Esophagus muscularis mucosa (tissue), 4 donors: ENCODE measurements around the gene COL5A3. TPM values are rescaled to one million over a fixed set of nuclear protein-coding genes. Genes with fewer than 3 reads are reported as not detected.

Source experiments
- DNase-seq: peaks from one replicate; pipeline ENCODE4 v3.0.0-alpha.2; 2017; ENCODE audit errors: extremely low spot score
- H3K27ac ChIP-seq, 4 donors: fragments of 200-600 bp; sonication (generic); replicated peaks in 1 of 4; 1 replicate in 3 of 4; 2 replicates in 1 of 4; pipeline ENCODE4 v1.5.1; 2016 to 2019; ENCODE audit warnings: mild to moderate bottlenecking in 1 of 4
- H3K27me3 ChIP-seq, 4 donors: fragments of 200-600 bp; sonication (generic); one replicate each; pipeline versions ENCODE4 v1.5.1 to v1.6.0; 2016 to 2019
- H3K36me3 ChIP-seq, 4 donors: fragments of 200-600 bp; sonication (generic); one replicate each; pipeline ENCODE4 v1.5.1; 2016 to 2019
- H3K4me1 ChIP-seq, 4 donors: fragments of 200-600 bp; sonication (generic); one replicate each; pipeline ENCODE4 v1.5.1; 2016 to 2019
- H3K4me3 ChIP-seq, 4 donors: fragments of 200-600 bp; sonication (generic); 1 replicate in 2 of 4; 2 replicates in 2 of 4; pipeline ENCODE4 v1.5.1; 2016 to 2019; ENCODE audit warnings: mild to moderate bottlenecking in 4 of 4, moderate library complexity in 1 of 4
- H3K9me3 ChIP-seq, 4 donors: fragments of 200-600 bp; sonication (generic); 1 replicate in 3 of 4; 2 replicates in 1 of 4; pipeline ENCODE4 v1.5.1; 2016 to 2019
- EP300 ChIP-seq: sonication (generic); formaldehyde crosslinking; IDR thresholded peaks from one replicate; pipeline ENCODE4 v1.6.1; 2017; ENCODE audit warnings: antibody characterized with exemption
- POLR2A ChIP-seq: fragments of 450-650 bp; IDR thresholded peaks from one replicate; pipeline ENCODE4 v1.6.1; 2017; ENCODE audit warnings: antibody characterized with exemption, moderate library complexity, mild to moderate bottlenecking, low read depth
- POLR2AphosphoS5 ChIP-seq, 2 donors: sonication (generic); formaldehyde crosslinking; IDR thresholded peaks; one replicate each; pipeline ENCODE4 v1.6.1; 2017; ENCODE audit warnings: antibody characterized with exemption in 2 of 2
- WGBS: methylation state at CpG from one replicate; pipeline ENCODE4 v1.1.5; 2018; 5-methylcytosine and 5-hydroxymethylcytosine counted together
- intact Hi-C: fragments of 100-400 bp; cut with DNase I; formaldehyde crosslinking; loops from one replicate; pipeline ENCODE4 v1.15.1; 2023
- total RNA-seq, 4 donors: library from RNA; depleted of rRNA; stranded (reverse); fragments of >200 nt; gene quantifications; one replicate each; pipeline versions ENCODE4 v1.1.0 to v1.2.1, GENCODE V29; 2016
- TF ChIP-seq, protein P1 (sequence below), 3 experiments: fragments of 200-600 bp in 2 of 3; fragments of 450-650 bp in 1 of 3; sonication (generic) in 2 of 3; IDR thresholded peaks; one replicate each; pipeline ENCODE4 v1.5.1; 2017 to 2019; ENCODE audit warnings: antibody characterized with exemption in 3 of 3, mild to moderate bottlenecking in 2 of 3, moderate library complexity in 1 of 3

COL5A3 gene
- total RNA-seq, 4 donors from 2014 or later, result 12.9 to 29.1 (median 19.5) TPM

DNA sequence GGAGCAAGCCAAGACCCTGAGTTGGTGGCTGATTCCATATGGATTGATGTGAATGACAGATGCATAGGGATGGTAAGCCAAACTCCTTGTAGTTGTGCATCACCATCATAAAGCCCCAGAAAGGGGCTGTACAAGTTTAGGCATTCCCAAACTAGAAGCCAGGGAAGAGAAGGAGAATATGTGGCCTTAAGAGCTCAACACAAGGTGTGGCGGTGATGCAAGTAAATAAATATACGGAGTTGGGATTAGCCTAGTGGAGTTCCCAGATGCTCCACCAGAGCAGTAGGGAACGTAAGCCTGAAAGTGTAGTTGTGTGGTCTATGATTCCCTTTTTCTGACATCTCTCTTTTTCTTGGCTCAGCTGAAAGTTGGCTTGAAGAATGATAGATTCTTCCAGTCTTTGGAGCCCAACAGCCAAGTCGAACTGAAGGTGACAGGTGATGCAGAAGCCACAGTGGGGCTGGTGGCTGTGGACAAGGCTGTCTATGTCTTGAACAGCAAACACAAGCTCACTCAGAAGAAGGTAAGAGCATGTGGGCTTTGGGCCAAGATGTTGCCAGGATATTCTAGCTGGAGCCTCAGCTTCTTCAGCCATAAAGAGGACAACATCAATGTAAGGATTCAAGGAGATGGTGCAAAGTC lies 33.1 kb upstream of the COL5A3 start:
- H3K4me1 ChIP-seq, result no peaks in the 10 kb centered on the region
- DNase-seq, result no peak
- intact Hi-C loops, result no loop called here
- peaks cover 0 to 70% (median 0%) of the 10 kb centered on the region in 4 donors for H3K27me3 ChIP-seq
- peaks cover 0 to 62% (median 55%) of the 10 kb centered on the region in 4 donors for H3K9me3 ChIP-seq
- H3K4me3 ChIP-seq, result no peak overlapping the region
- H3K27ac ChIP-seq, result no peak overlapping the region
- TF ChIP-seq POLR2A, result no peak
- no peak for TF ChIP-seq POLR2AphosphoS5 (IDR thresholded peaks at IDR 0.05)
- TF ChIP-seq, protein P1, sequence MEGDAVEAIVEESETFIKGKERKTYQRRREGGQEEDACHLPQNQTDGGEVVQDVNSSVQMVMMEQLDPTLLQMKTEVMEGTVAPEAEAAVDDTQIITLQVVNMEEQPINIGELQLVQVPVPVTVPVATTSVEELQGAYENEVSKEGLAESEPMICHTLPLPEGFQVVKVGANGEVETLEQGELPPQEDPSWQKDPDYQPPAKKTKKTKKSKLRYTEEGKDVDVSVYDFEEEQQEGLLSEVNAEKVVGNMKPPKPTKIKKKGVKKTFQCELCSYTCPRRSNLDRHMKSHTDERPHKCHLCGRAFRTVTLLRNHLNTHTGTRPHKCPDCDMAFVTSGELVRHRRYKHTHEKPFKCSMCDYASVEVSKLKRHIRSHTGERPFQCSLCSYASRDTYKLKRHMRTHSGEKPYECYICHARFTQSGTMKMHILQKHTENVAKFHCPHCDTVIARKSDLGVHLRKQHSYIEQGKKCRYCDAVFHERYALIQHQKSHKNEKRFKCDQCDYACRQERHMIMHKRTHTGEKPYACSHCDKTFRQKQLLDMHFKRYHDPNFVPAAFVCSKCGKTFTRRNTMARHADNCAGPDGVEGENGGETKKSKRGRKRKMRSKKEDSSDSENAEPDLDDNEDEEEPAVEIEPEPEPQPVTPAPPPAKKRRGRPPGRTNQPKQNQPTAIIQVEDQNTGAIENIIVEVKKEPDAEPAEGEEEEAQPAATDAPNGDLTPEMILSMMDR (IDR thresholded peaks at IDR 0.05), result no peak
- TF ChIP-seq EP300, result no peak
- no peaks in the 10 kb centered on the region for H3K36me3 ChIP-seq
- WGBS, result 76% methylated on average over 4 of the region's 4 CpGs

DNA sequence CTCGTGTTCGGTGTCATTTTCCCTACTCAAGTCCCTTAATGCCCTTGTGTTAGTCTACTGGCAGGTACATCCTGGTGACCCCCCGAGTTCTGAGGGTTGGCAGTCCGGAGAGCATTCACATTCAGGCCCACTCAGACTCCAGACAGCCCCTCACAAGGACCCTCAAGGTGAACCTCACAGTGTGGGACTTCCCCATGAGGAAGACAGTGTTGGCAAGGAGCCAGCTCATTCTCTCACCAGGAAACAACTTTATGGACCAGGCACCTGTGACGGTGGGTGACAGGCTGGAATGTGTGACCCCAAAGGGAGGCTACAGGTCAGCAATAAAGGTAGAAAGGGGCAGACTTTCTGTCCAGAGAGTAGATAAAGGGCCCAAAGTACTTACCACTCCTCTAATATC lies 27.5 kb upstream of the COL5A3 start:
- Histone ChIP-seq H3K36me3 (no peaks in the 10 kb centered on the region), H3K9me3 (peaks cover 0 to 31% (median 21%) of the 10 kb centered on the region in 4 donors), H3K27ac (no peak overlapping the region), H3K4me3 (no peak overlapping the region), H3K4me1 (no peaks in the 10 kb centered on the region), H3K27me3 (peaks cover 0 to 73% (median 0%) of the 10 kb centered on the region in 4 donors)
- DNase-seq, result no peak
- WGBS, result 58% methylated on average over 5 of the region's 5 CpGs
- intact Hi-C loops, result no loop called here
- TF ChIP-seq, protein P1 (IDR thresholded peaks at IDR 0.05), result no peak
- TF ChIP-seq EP300, result no peak
- TF ChIP-seq POLR2AphosphoS5 (IDR thresholded peaks at IDR 0.05), result no peak

DNA sequence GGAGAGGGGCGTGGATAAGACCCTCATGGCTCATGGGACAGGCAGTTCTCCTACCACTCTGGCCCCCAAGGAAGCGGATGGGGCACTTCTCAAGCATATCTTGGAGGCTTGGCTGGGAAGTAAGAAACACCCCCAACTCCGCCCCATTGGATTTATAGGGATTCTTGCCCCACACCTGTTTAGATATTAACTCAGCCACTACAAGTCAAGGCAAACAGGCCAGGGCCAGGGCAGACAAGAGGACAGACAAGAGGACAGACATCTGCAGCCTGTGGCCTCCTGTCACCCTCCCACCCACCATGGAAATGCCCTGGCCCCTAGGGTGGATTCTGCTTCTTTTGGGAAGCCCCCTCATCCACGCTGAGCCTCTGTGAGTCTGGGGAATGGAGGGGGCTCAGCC lies 27.1 kb upstream of the COL5A3 start:
- TF ChIP-seq POLR2A (no peak), EP300 (no peak), POLR2AphosphoS5 (IDR thresholded peaks at IDR 0.05) (no peak)
- TF ChIP-seq, protein P1 (IDR thresholded peaks at IDR 0.05), result no peak
- no peaks in the 10 kb centered on the region for H3K4me1 ChIP-seq
- H3K36me3 ChIP-seq, result no peaks in the 10 kb centered on the region
- WGBS, result 60% methylated on average over 4 of the region's 4 CpGs
- H3K27me3 ChIP-seq, result peaks cover 0 to 78% (median 0%) of the 10 kb centered on the region in 4 donors
- peaks cover 0 to 26% (median 16%) of the 10 kb centered on the region in 4 donors for H3K9me3 ChIP-seq
- intact Hi-C loops, result no loop called here
- H3K4me3 ChIP-seq, result no peak overlapping the region
- no peak for DNase-seq
- no peak overlapping the region for H3K27ac ChIP-seq

DNA sequence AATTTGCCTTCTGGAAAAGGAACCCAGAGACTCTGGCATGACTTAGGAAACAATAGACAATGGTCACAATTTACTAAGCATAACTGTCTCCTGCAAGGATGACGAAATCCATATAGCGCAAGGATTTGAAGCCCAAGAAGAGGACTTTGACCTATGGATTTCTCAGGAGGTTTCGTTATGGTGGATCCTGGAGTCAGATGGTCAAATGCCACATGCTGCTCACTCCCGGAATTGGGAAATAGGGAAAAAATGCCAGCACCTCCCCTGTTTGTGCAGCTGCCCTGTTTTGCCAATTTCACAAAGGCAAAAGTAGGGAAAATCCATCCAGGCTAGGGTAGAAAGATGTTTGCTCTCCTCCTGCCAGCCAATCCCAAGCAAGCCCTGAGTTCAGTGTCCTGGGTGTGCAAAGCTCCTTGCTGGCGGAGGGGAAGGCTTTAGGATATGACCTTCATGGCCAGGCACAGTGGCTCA lies 26.3 kb upstream of the COL5A3 start:
- Histone ChIP-seq H3K9me3 (peaks cover 0 to 19% (median 9%) of the 10 kb centered on the region in 4 donors), H3K4me3 (no peak overlapping the region), H3K27ac (no peak overlapping the region), H3K27me3 (peaks cover 0 to 83% (median 0%) of the 10 kb centered on the region in 4 donors), H3K4me1 (no peaks in the 10 kb centered on the region), H3K36me3 (no peaks in the 10 kb centered on the region)
- WGBS, result 67% methylated on average over 5 of the region's 5 CpGs
- intact Hi-C loops, result no loop called here
- DNase-seq, result no peak
- TF ChIP-seq POLR2A (no peak), EP300 (no peak)

DNA sequence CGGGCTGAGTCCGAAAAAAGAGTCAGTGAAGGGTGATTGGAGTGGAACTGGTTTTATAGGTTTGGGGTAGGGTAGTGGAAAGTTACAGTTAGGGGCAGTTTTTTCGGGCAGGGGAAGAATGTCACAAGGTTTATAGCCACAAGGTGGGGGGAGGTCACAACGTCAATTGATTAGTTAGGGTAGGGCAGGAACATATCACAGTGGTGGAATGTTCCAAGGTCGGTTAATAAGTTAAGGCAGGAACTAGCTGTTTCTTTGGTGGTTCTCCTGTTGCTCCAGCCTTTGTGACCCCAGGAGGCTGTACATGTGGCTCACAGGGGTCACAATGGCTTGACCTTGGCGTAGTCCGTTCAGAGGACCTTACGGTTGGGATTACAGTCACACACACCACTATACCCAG lies 23.3 kb upstream of the COL5A3 start:
- H3K4me3 ChIP-seq, result no peak overlapping the region
- no peaks in the 10 kb centered on the region for H3K4me1 ChIP-seq
- TF ChIP-seq POLR2AphosphoS5 (IDR thresholded peaks at IDR 0.05), result no peak
- TF ChIP-seq, protein P1 (IDR thresholded peaks at IDR 0.05), result no peak
- no peak for TF ChIP-seq EP300
- TF ChIP-seq POLR2A, result no peak
- peaks cover 0 to 6% (median 0%) of the 10 kb centered on the region in 4 donors for H3K9me3 ChIP-seq
- peaks cover 0 to 62% (median 0%) of the 10 kb centered on the region in 4 donors for H3K27me3 ChIP-seq
- H3K27ac ChIP-seq, result no peak overlapping the region
- intact Hi-C loops, result no loop called here
- 73% methylated on average over 8 of the region's 8 CpGs for WGBS
- no peak for DNase-seq
- H3K36me3 ChIP-seq, result no peaks in the 10 kb centered on the region
